ENCODE measurements around the gene GAL3ST3.

- TF ChIP-seq CTCF (IDR thresholded peaks at IDR 0.05) (no peak), EP300 (IDR thresholded peaks at IDR 0.05) (no peak), POLR2A (IDR thresholded peaks at IDR 0.05) (no peak), POLR2AphosphoS5 (IDR thresholded peaks at IDR 0.05) (no peak)
Observed at GRCh38 chr11:66059966-66060680, 11.2 kb upstream of the GAL3ST3 start.
